Measurements from ENCODE around the gene RPS21.

RPS21 gene

DNA sequence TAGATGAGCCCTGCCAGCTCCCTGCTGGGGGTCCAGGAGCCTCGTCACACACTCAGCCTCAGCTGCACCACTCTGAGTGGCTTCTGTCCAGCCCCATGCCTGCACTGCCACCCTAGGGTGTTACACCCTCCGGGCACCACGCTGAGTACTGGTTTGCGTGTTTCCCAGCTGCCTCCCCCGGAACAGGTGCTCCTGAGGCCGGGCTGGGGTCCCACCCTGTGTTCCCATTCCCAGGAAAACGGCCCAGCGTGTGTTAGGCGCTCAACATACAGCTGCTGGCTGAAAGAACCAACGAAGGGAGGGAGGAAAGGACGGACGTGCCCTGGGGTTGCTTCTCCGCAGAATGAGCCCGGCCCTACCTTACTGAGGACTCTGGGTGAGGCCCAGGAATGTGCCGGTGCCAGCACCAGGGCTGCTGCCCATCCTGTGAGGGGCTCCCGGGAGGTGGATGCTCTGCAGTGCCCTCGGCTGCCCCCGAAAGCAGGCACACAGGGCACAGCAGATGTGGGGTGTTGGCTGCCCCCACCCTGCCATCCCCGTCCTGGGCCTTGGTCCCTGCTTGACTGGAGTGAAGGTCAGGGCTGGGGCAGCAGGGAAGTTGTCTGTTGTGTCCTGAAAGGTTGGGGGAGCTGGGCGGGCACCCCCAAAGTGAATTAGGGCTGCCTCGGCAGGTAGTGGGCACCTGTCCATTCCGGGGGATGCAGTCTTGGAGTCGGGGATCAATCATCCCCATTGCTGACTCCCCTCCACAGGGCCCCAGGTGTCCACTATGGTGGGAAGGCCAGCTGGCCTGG is 36.1 kb upstream of the RPS21 start:
- TF ChIP-seq TAF1 (IDR thresholded peaks at IDR 0.05; ENCODE audit: borderline replicate concordance, insufficient read depth, low read length) (no peak), FOXP2 (optimal IDR thresholded peaks at IDR 0.05; ENCODE audit: borderline replicate concordance, extremely low read depth, extremely low read length, insufficient read depth) (no peak), POLR2AphosphoS5 (IDR thresholded peaks at IDR 0.05; ENCODE audit: low read depth, low read length) (no peak), SIN3A (IDR thresholded peaks at IDR 0.05; ENCODE audit: borderline replicate concordance, insufficient read depth, low read length) (no peak)
- TF ChIP-seq, protein P1, sequence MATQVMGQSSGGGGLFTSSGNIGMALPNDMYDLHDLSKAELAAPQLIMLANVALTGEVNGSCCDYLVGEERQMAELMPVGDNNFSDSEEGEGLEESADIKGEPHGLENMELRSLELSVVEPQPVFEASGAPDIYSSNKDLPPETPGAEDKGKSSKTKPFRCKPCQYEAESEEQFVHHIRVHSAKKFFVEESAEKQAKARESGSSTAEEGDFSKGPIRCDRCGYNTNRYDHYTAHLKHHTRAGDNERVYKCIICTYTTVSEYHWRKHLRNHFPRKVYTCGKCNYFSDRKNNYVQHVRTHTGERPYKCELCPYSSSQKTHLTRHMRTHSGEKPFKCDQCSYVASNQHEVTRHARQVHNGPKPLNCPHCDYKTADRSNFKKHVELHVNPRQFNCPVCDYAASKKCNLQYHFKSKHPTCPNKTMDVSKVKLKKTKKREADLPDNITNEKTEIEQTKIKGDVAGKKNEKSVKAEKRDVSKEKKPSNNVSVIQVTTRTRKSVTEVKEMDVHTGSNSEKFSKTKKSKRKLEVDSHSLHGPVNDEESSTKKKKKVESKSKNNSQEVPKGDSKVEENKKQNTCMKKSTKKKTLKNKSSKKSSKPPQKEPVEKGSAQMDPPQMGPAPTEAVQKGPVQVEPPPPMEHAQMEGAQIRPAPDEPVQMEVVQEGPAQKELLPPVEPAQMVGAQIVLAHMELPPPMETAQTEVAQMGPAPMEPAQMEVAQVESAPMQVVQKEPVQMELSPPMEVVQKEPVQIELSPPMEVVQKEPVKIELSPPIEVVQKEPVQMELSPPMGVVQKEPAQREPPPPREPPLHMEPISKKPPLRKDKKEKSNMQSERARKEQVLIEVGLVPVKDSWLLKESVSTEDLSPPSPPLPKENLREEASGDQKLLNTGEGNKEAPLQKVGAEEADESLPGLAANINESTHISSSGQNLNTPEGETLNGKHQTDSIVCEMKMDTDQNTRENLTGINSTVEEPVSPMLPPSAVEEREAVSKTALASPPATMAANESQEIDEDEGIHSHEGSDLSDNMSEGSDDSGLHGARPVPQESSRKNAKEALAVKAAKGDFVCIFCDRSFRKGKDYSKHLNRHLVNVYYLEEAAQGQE (IDR thresholded peaks at IDR 0.05; ENCODE audit: insufficient read depth in 1 of 2, low read depth in 2 of 2, low read length in 2 of 2), result no peak

DNA sequence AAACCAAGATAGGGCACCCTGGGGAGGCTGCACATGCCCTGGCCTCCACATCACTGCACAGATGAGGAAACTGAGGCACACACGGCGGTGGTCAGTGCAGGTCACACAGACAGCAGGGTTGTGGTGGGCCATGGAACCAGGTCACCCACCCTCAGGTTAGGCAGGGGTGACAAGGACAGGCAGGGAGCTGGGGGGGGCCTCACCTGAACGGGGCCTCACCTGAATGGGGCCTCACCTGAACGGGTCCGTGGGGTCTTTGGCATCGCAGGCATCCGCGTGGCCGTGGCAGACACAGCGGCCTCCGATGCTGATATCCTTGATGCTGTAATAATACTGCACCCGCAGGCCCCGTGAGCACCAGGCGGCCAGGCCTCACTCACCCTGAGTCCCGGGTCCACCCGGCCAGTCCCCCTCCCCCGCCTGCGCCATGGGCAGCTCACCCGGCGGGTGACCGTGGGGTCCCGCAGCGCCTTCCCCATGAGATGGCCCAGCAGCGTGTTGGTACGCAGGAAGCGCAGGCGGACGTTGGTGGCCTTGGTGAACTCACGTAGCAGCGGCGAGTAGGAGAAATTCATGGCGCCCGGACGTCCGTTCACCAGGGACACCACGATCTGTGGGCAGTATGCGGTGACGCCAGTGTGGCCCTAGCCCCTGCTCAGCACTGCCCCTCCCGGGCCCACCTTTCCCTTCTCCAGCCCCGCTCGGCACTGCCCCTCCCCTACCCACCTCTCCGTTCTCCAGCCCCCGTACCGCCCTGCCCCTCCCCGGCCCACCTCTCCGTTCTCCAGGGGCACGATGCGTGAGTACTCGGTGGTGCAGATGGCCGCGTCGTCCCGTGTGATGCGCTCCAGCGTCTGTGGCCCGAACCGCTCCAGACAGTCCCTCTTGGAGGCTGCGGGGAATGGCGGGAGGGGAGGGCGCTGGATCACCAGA is 35.2 kb upstream of the RPS21 start:
- no peak for TF ChIP-seq FOXP2 (optimal IDR thresholded peaks at IDR 0.05; ENCODE audit: borderline replicate concordance, extremely low read depth, extremely low read length, insufficient read depth)

DNA sequence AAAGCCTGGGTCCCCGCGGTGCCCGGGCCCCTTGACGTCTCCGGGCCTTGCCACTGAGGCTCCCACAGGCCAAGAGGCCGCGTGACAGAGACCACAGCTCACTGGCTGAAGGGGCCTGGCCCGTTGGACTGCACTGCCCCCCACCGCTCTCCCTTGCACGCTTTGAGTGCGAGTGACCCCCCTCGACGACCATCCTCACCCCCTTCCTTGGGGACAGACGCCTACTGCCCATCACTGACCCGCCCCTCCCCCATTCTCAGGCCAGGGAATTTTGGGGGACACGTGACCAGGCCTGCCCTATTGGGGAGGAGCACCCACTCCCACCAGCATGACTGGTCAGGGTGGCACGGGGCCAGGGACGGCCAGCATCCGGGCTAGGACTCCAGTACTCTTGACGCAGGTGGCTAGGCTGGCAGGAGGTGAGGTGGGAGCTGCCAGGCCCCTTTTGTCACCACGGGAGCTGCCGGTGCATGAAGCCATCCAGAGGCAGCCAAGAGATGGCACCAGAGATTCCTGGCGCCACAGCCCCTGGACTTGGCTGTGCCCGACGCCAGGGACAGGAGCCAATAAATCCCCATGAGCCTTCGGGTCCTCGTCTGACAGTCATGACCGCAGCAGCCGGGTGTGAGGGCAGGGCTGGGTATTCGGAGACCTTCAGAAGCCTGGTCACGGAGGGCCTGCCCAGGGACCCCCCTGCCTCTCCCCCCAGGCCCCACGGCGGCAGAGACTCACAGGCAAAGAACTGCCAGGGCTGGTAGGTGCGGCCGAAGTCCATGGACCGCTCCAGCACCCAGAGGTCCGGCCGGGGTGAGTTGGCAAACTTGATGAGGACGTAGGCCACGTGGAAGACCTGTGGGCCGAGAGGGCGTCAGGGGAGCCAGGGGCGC is 34.3 kb upstream of the RPS21 start:
- TF ChIP-seq FOXP2 (optimal IDR thresholded peaks at IDR 0.05; ENCODE audit: borderline replicate concordance, extremely low read depth, extremely low read length, insufficient read depth), result no peak

DNA sequence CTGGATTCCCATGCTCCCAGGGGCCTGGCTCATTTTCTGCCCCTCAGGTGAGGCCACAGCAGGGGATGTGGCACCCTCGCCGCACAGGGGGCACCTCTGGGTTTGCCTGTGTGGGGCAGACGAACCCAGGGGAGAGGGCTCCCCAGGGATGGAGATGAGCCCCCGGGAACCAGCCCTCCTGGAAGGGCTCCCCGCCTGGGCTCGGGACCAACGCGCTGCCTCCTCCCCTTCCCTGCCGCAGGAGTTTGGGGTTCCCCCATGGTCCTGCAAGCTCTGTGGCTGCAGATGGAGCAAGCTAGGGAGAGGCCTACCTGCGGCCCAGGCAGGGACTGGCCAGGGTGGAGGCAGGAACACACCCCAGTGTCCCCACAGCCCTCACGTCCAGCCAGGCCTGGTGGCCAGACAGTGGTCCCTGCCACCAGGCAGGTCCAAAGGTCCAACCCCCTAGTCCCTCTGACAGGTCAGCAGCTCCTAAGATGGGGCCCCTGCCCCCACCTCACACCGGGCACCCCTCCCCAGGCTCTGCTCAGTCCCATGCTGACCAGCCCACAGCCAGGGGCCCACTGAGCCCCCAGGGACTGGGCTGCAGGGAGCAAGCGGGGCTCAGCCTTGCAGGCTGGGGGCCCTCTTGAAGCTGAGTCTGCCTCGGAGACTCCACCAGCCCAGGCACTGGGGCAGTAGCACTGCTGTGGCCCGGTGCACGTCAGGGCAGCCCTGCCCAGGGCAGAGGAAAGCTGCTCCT is 33.4 kb upstream of the RPS21 start:
- no peak for TF ChIP-seq SIN3A (IDR thresholded peaks at IDR 0.05; ENCODE audit: borderline replicate concordance, insufficient read depth, low read length)
- no peak for TF ChIP-seq FOXP2 (optimal IDR thresholded peaks at IDR 0.05; ENCODE audit: borderline replicate concordance, extremely low read depth, extremely low read length, insufficient read depth)
- no peak for TF ChIP-seq POLR2AphosphoS5 (IDR thresholded peaks at IDR 0.05; ENCODE audit: low read depth, low read length)
- TF ChIP-seq, protein P1 (IDR thresholded peaks at IDR 0.05; ENCODE audit: insufficient read depth in 1 of 2, low read depth in 2 of 2, low read length in 2 of 2), result no peak
- TF ChIP-seq TAF1 (IDR thresholded peaks at IDR 0.05; ENCODE audit: borderline replicate concordance, insufficient read depth, low read length), result no peak

DNA sequence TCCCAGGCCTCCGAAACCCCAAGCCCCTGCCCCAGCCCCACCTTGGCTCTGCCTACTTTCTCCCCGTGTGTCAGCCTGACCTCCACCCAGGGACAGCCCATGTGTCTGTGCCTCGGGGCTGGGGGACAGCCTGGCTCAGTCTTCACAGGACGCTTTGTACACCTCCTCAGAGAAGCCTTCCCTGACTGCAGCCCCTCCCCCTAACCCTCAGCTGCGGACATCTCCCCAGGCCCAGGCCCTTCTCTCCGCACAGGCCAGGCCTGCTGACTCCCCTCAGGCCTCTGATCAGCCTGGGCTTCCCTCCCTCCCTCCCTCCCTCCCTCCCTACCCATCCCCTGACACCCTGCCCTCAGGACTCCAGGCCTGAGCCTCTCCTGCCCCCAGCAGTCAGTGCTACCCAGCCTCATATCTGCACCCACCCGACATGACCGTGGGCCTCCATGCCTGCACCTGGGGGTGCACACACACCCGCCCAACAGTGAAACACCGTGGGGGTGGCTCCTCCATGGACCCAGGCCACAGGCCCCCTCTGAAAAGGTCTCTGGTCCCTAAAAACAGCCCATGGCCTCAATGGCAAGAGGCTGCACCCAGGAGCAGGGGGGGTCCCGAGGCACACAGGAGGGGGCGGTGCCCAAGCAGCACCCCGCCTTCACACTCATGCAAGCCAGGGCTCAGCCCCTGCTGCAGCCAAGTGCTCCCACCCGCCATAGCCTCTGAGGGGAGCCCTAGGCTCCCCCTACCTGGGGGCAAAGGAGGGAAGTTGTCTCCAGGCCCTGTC is 32.7 kb upstream of the RPS21 start:
- TF ChIP-seq TAF1 (IDR thresholded peaks at IDR 0.05; ENCODE audit: borderline replicate concordance, insufficient read depth, low read length) (no peak), SIN3A (IDR thresholded peaks at IDR 0.05; ENCODE audit: borderline replicate concordance, insufficient read depth, low read length) (no peak), FOXP2 (optimal IDR thresholded peaks at IDR 0.05; ENCODE audit: borderline replicate concordance, extremely low read depth, extremely low read length, insufficient read depth) (no peak), POLR2AphosphoS5 (IDR thresholded peaks at IDR 0.05; ENCODE audit: low read depth, low read length) (no peak)
- TF ChIP-seq, protein P1 (IDR thresholded peaks at IDR 0.05; ENCODE audit: insufficient read depth in 1 of 2, low read depth in 2 of 2, low read length in 2 of 2), result no peak

Data from PFSK-1 (cell line).